Trophoblast cell (in vitro differentiated cells and primary cell): ENCODE measurements around the gene CD151.

Source experiments
- DNase-seq, 2 donors: peaks; one replicate each; pipeline ENCODE4 v3.0.0-alpha.2; 2016
- H2AFZ ChIP-seq: 2 replicates; pipeline ENCODE4 v1.6.1; 2013; ENCODE audit warnings: low read length, moderate library complexity, mild to moderate bottlenecking; ENCODE audit not compliant: insufficient read depth, poor library complexity
- H2AK5ac ChIP-seq: 2 replicates; pipeline ENCODE4 v1.6.1; 2013; ENCODE audit warnings: mild to moderate bottlenecking, low read length
- H2BK120ac ChIP-seq: 2 replicates; pipeline ENCODE4 v1.6.1; 2013; ENCODE audit warnings: low read length, mild to moderate bottlenecking, moderate library complexity; ENCODE audit not compliant: insufficient read depth, poor library complexity
- H2BK12ac ChIP-seq: 2 replicates; pipeline ENCODE4 v1.6.1; 2013; ENCODE audit warnings: mild to moderate bottlenecking, low read length, moderate library complexity
- H2BK5ac ChIP-seq: 2 replicates; pipeline ENCODE4 v1.6.1; 2013; ENCODE audit warnings: low read length, low read depth, moderate library complexity, mild to moderate bottlenecking; ENCODE audit not compliant: poor library complexity
- H3K14ac ChIP-seq: 2 replicates; pipeline ENCODE4 v1.6.1; 2013; ENCODE audit warnings: mild to moderate bottlenecking, low read length
- H3K18ac ChIP-seq: 2 replicates; pipeline ENCODE4 v1.6.1; 2013; ENCODE audit warnings: mild to moderate bottlenecking, low read length
- H3K23ac ChIP-seq: 2 replicates; pipeline ENCODE4 v1.6.1; 2013; ENCODE audit warnings: low read length
- H3K27ac ChIP-seq: 2 replicates; pipeline ENCODE4 v1.5.1; 2013; ENCODE audit warnings: low read depth, mild to moderate bottlenecking, inconsistent platforms, low read length, moderate library complexity
- H3K27me3 ChIP-seq: 2 replicates; pipeline ENCODE4 v1.6.1; 2013; ENCODE audit warnings: inconsistent platforms, mild to moderate bottlenecking, low read length, moderate library complexity; ENCODE audit not compliant: insufficient read depth
- H3K36me3 ChIP-seq, 2 experiments: 1 replicate in 1 of 2; 2 replicates in 1 of 2; pipeline ENCODE4 v1.6.1; 2013; ENCODE audit warnings: low read length in 2 of 2, mild to moderate bottlenecking in 2 of 2, moderate library complexity in 1 of 2; ENCODE audit not compliant: insufficient read depth in 2 of 2, control insufficient read depth in 1 of 2
- H3K4ac ChIP-seq: 2 replicates; pipeline ENCODE4 v1.6.1; 2013; ENCODE audit warnings: low read depth, mild to moderate bottlenecking, low read length, moderate library complexity
- H3K4me1 ChIP-seq, 2 experiments: 1 replicate in 1 of 2; 2 replicates in 1 of 2; pipeline ENCODE4 v1.6.1; 2013; ENCODE audit warnings: low read length in 2 of 2, mild to moderate bottlenecking in 2 of 2, moderate library complexity in 1 of 2; ENCODE audit not compliant: insufficient read depth in 2 of 2, control insufficient read depth in 1 of 2
- H3K4me2 ChIP-seq: 2 replicates; pipeline ENCODE4 v1.6.1; 2013; ENCODE audit warnings: inconsistent platforms, mild to moderate bottlenecking, low read length, moderate library complexity
- H3K4me3 ChIP-seq: 2 replicates; pipeline ENCODE4 v1.5.1; 2013; ENCODE audit warnings: mild to moderate bottlenecking, low read depth, low read length, inconsistent platforms
- H3K79me1 ChIP-seq: one replicate; pipeline ENCODE4 v1.6.1; 2013; ENCODE audit warnings: low read length
- H3K79me2 ChIP-seq: 2 replicates; pipeline ENCODE4 v1.6.1; 2013; ENCODE audit warnings: low read length, mild to moderate bottlenecking; ENCODE audit not compliant: control insufficient read depth, insufficient read depth, poor library complexity
- H3K9ac ChIP-seq: 2 replicates; pipeline ENCODE4 v1.6.1; 2013; ENCODE audit warnings: mild to moderate bottlenecking, low read length
- H3K9me3 ChIP-seq: 2 replicates; pipeline ENCODE4 v1.6.1; 2013; ENCODE audit warnings: low read depth, mild to moderate bottlenecking, control low read depth, inconsistent platforms, low read length; ENCODE audit not compliant: insufficient read depth
- H4K12ac ChIP-seq: 2 replicates; pipeline ENCODE4 v1.6.1; 2013; ENCODE audit warnings: low read depth, mild to moderate bottlenecking, low read length, moderate library complexity
- H4K8ac ChIP-seq: 2 replicates; pipeline ENCODE4 v1.6.1; 2013; ENCODE audit warnings: low read depth, mild to moderate bottlenecking, low read length, moderate library complexity
- H4K91ac ChIP-seq: one replicate; pipeline ENCODE4 v1.6.1; 2013; ENCODE audit warnings: low read depth, mild to moderate bottlenecking, low read length, moderate library complexity
- WGBS: extraction: QIAGEN DNeasy Blood & Tissue Kit; methylation state at CpG from one replicate; pipeline ENCODE4 v1.1.7; 2013; ENCODE audit warnings: missing lambda C conversion rate; ENCODE audit not compliant: insufficient read length, insufficient coverage; ENCODE audit errors: extremely low coverage; 5-methylcytosine and 5-hydroxymethylcytosine counted together

Gene CD151

DNA sequence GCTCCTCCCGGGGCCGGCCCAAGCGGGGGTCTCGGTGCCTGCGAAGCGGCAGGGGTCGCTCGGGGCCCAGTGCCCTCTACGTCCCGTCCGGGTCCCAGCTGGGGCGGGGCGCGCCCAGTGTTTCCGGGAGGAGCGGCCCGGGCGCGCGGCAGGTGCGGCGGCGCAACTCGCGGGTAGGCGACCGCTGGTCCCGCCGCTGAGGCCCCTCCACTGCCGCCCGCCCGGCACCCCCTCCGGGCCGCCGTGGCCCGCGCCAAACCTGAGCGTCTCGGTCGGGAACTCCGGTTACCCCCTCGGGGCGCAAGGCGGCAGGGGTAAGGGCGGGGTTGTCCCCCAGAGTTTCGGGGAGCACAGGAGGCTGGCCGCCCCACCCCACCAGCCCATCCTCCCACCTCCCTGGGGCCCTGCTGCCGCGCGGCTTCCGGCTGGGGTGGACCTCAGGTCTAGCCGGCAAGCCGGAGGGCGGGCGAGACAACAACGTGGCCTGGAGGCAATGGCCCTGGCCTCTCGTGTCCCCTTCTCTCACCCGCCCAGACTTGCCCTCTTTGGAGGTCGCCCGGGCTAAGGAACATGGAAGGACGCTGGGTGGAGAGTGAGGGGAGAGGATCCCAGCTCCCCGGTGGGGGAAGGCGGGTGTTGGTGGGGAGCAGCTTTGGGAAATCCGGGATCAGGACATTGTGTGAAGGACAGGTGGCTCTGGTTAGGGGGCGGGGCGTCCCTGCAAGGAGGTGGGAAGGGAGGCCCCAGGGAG is 5.4 kb upstream of the CD151 start:
- WGBS: no CpG with 5 or more reads among the region's 66 CpGs
- H3K4me2 ChIP-seq: peak overlapping the region; percentile 64
- no peak overlapping the region for H3K4ac ChIP-seq
- peak overlapping the region; percentile 20 for H2BK12ac ChIP-seq
- H3K27me3 ChIP-seq: peaks cover 33% of the 10 kb centered on the region
- no peak overlapping the region for H2BK5ac ChIP-seq
- peak overlapping the region; percentile 53 for H3K4me3 ChIP-seq
- H3K36me3 ChIP-seq: peaks cover 20% of the 10 kb centered on the region in 2 experiments
- H3K9me3 ChIP-seq: peaks cover 7% of the 10 kb centered on the region
- H4K8ac ChIP-seq: peak overlapping the region; percentile 61
- peak overlapping the region; percentile 17 for H2AFZ ChIP-seq
- no peak overlapping the region for H2AK5ac ChIP-seq
- no peak overlapping the region for H3K27ac ChIP-seq
- peaks cover 2% of the 10 kb centered on the region for H3K79me2 ChIP-seq
- H2BK120ac ChIP-seq: peak overlapping the region; percentile 18
- H3K14ac ChIP-seq: peak overlapping the region; percentile 22
- no peak overlapping the region for H3K9ac ChIP-seq
- no peak overlapping the region for H3K23ac ChIP-seq
- peak in 1 of 2 donors; percentile 29 for DNase-seq
- H3K79me1 ChIP-seq: peaks cover 10% of the 10 kb centered on the region
- H4K12ac ChIP-seq: no peak overlapping the region
- peak overlapping the region; percentile 48 for H4K91ac ChIP-seq
- H3K18ac ChIP-seq: no peak overlapping the region
- peaks cover 36 to 40% of the 10 kb centered on the region in 2 experiments for H3K4me1 ChIP-seq

GRCh38 chr11:827897-828192 is 4.9 kb upstream of the CD151 start, which contains the start of gene CRACR2B:
TSS of gene CRACR2B (plus strand) at chr11:827919. CDS start at chr11:828608, 689 bp downstream.
- Histone ChIP-seq H3K18ac (no peak within 1 kb of the TSS), H3K79me2 (peaks cover 2% of the 10 kb centered on the region), H3K4me2 (peak within 1 kb of the TSS; percentile 64), H2AK5ac (peak within 1 kb of the TSS; percentile 18), H3K9ac (no peak within 1 kb of the TSS), H3K4ac (no peak within 1 kb of the TSS), H3K4me1 (peaks cover 39 to 43% of the 10 kb centered on the region in 2 experiments), H2BK5ac (no peak within 1 kb of the TSS), H3K27me3 (peaks cover 33% of the 10 kb centered on the region), H3K79me1 (peaks cover 14% of the 10 kb centered on the region), H4K91ac (peak within 1 kb of the TSS; percentile 48), H4K8ac (peak within 1 kb of the TSS; percentile 61), H2AFZ (peak within 1 kb of the TSS; percentile 17), H3K14ac (peak within 1 kb of the TSS; percentile 22), H3K9me3 (peaks cover 7% of the 10 kb centered on the region), H3K23ac (no peak within 1 kb of the TSS), H3K4me3 (peak within 1 kb of the TSS; percentile 53), H2BK12ac (peak within 1 kb of the TSS; percentile 20), H3K36me3 (peaks cover 17 to 18% of the 10 kb centered on the region in 2 experiments), H2BK120ac (peak within 1 kb of the TSS; percentile 18), H3K27ac (no peak within 1 kb of the TSS), H4K12ac (no peak within 1 kb of the TSS)
- DNase-seq: no peak
- no CpG with 5 or more reads among the region's 5 CpGs for WGBS

GRCh38 chr11:828506-829175 is 4.1 kb upstream of the CD151 start:
- Histone ChIP-seq H3K18ac (no peak overlapping the region), H3K9me3 (peaks cover 5% of the 10 kb centered on the region), H3K79me2 (peaks cover 8% of the 10 kb centered on the region), H3K27me3 (peaks cover 33% of the 10 kb centered on the region), H2BK120ac (no peak overlapping the region), H3K4me3 (no peak overlapping the region), H4K8ac (no peak overlapping the region), H2AFZ (no peak overlapping the region), H3K4me2 (no peak overlapping the region), H3K14ac (no peak overlapping the region), H3K23ac (no peak overlapping the region), H4K91ac (no peak overlapping the region), H4K12ac (no peak overlapping the region), H2AK5ac (no peak overlapping the region), H3K79me1 (peaks cover 21% of the 10 kb centered on the region), H3K27ac (no peak overlapping the region), H2BK12ac (no peak overlapping the region), H3K4ac (no peak overlapping the region), H3K9ac (no peak overlapping the region), H2BK5ac (no peak overlapping the region), H3K36me3 (peaks cover 16% of the 10 kb centered on the region in 2 experiments), H3K4me1 (peaks cover 40 to 45% of the 10 kb centered on the region in 2 experiments)
- no CpG with 5 or more reads among the region's 21 CpGs for WGBS
- DNase-seq: no peak

GRCh38 chr11:829176-829846 is 3.4 kb upstream of the CD151 start:
- Histone ChIP-seq H3K18ac (peak overlapping the region; percentile 7), H3K4ac (no peak overlapping the region), H2BK5ac (no peak overlapping the region), H2AFZ (no peak overlapping the region), H2AK5ac (no peak overlapping the region), H3K27me3 (peaks cover 33% of the 10 kb centered on the region), H3K79me2 (peaks cover 12% of the 10 kb centered on the region), H3K27ac (no peak overlapping the region), H3K4me1 (peaks cover 45 to 49% of the 10 kb centered on the region in 2 experiments), H3K4me2 (peak overlapping the region; percentile 67), H2BK120ac (no peak overlapping the region), H3K9me3 (peaks cover 5% of the 10 kb centered on the region), H2BK12ac (no peak overlapping the region), H3K4me3 (peak overlapping the region; percentile 14), H4K91ac (no peak overlapping the region), H4K12ac (no peak overlapping the region), H3K9ac (no peak overlapping the region), H3K23ac (no peak overlapping the region), H4K8ac (no peak overlapping the region), H3K14ac (no peak overlapping the region), H3K36me3 (peaks cover 10% of the 10 kb centered on the region in 2 experiments), H3K79me1 (peaks cover 23% of the 10 kb centered on the region)
- DNase-seq: no peak
- no CpG with 5 or more reads among the region's 40 CpGs for WGBS
